GM19025 (cell line): ENCODE data around the gene TSC2.

Experiments used
- ATAC-seq: cut with Tn5 transposase; IDR thresholded peaks from one replicate; pipeline ENCODE4 v1.9.1; 2021; ENCODE audit warnings: mild to moderate bottlenecking, low read depth, moderate library complexity; ENCODE audit not compliant: unreplicated experiment

TSC2 gene

GRCh38 chr16:2047330-2048115 lies at the start of gene TSC2, which contains the start of gene NTHL1:
Gene TSC2, plus strand, starts transcription at chr16:2047985. Its CDS starts 631 bp downstream, at chr16:2048616.
Gene NTHL1, minus strand, starts transcription at chr16:2047834. Its CDS starts 11 bp downstream, at chr16:2047823.
- peak; percentile 90 for ATAC-seq

- ATAC-seq: no peak
Measured at GRCh38 chr16:1998360-1998835, 49.4 kb upstream of the TSC2 start.

GRCh38 chr16:1998852-1999801 lies 48.7 kb upstream of the TSC2 start:
- no peak for ATAC-seq

GRCh38 chr16:1999866-2000514 lies 47.8 kb upstream of the TSC2 start:
- ATAC-seq: no peak

GRCh38 chr16:2001035-2001434 lies 46.8 kb upstream of the TSC2 start:
- ATAC-seq: no peak

- no peak for ATAC-seq
Measured at GRCh38 chr16:2001456-2002355, 46.1 kb upstream of the TSC2 start.

- ATAC-seq: no peak
Measured at GRCh38 chr16:2002406-2003230, 45.2 kb upstream of the TSC2 start.

- ATAC-seq: no peak
Measured at GRCh38 chr16:2003231-2003826, 44.5 kb upstream of the TSC2 start.

GRCh38 chr16:2003827-2004641 lies 43.8 kb upstream of the TSC2 start:
- ATAC-seq: peak; percentile 85

- ATAC-seq: no peak
Measured at GRCh38 chr16:2004795-2005517, 42.8 kb upstream of the TSC2 start.

GRCh38 chr16:2005646-2006045 lies 42.1 kb upstream of the TSC2 start:
- ATAC-seq: no peak

GRCh38 chr16:2006317-2006716 lies 41.5 kb upstream of the TSC2 start:
- ATAC-seq: no peak

- ATAC-seq: no peak
Measured at GRCh38 chr16:2007081-2007836, 40.5 kb upstream of the TSC2 start.

GRCh38 chr16:2008009-2008526 lies 39.7 kb upstream of the TSC2 start:
- no peak for ATAC-seq

GRCh38 chr16:2008631-2009163 lies 39.1 kb upstream of the TSC2 start:
- no peak for ATAC-seq
